T1000 (cell line): ENCODE data around the gene CTDSPL2.
"Not testable (repeated sequence)": the region's sequence is repeated elsewhere in the genome, so short reads cannot be mapped to it uniquely, and the experiment has no call there.

ENCODE experiments used
- DNase-seq: peaks from one replicate; lab custom pipeline; 2025; ENCODE audit warnings: mixed read lengths; lab: John Stamatoyannopoulos, UW

CTDSPL2 gene

GRCh38 chr15:44426975-44427755 is at the start of gene CTDSPL2:
TSS of gene CTDSPL2 (plus strand) at chr15:44427629. CDS start at chr15:44459015, 31,386 bp downstream.
- DNase-seq: peak; percentile 94

DNA sequence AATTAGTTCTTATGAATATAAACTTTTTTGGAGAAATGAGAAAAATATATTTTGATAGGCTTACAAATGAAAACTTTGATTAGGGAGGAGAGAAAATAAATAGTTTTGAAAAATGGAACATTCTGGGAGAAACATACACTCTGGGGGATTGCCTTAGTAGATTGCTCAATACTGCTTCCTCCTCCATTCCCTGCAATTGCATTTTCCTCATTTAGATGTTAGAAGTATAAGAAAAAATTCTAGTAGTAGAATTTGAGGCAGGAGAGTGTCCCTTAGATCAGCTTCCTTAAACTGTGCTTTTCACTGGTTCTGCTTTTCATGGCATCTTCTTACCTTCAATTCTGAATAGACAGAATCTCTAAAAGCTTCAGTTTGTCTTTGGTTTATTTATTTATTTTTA is 46.2 kb upstream of the CTDSPL2 start:
- DNase-seq: no peak

DNA sequence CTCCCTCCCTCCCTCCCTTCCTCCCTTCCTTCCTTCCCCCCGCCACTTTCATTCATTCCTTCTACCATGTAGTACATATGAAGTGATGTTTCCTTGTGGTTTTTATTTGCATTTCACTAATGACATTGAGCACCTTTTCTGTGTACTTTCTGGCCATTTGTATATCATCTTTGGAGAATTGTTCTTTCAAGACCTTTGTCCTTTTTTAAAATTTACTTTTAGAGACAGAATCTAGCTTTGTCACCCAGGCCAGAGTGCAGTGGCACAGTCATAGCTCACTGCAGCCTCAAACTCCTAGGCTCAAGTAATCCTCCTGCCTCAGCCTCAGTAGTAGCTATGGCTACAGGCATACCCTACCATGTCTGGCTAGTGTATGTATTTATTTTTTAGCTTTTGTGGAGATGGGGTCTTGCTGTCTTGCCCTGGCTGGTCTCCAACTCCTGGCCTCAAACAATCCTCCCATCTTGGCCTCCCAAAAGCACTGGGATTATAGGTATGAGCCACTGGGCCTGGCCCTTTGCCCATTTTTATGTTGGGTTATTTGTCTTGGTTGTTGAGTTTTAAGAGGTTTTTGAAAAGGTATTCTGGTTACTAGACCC is 42.0 kb upstream of the CTDSPL2 start:
- DNase-seq: no peak

- DNase-seq: no peak
Observed at GRCh38 chr15:44394062-44394461, 33.4 kb upstream of the CTDSPL2 start.

GRCh38 chr15:44394562-44394961 is 32.9 kb upstream of the CTDSPL2 start:
- no peak for DNase-seq

DNA sequence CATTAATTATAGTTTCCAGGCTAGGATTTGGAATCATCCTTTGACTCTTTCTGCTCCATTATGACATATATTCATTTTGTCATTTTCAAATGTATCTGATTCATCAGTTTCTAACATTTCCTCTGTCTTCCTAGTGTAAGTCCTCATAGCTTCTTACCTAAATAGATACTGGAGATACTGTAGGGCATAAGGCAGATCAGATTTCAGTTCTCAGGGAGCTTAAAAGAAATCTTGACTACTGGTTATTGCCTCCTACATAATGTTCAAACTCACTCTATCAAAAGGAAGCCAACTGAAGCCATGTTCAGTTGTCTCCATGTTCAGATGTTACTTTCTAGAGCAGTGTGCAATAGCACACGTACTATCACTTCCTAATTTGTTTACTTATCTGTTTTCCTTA is 29.6 kb upstream of the CTDSPL2 start:
- no peak for DNase-seq

- no peak for DNase-seq
Observed at GRCh38 chr15:44414001-44414400, 13.4 kb upstream of the CTDSPL2 start.

DNA sequence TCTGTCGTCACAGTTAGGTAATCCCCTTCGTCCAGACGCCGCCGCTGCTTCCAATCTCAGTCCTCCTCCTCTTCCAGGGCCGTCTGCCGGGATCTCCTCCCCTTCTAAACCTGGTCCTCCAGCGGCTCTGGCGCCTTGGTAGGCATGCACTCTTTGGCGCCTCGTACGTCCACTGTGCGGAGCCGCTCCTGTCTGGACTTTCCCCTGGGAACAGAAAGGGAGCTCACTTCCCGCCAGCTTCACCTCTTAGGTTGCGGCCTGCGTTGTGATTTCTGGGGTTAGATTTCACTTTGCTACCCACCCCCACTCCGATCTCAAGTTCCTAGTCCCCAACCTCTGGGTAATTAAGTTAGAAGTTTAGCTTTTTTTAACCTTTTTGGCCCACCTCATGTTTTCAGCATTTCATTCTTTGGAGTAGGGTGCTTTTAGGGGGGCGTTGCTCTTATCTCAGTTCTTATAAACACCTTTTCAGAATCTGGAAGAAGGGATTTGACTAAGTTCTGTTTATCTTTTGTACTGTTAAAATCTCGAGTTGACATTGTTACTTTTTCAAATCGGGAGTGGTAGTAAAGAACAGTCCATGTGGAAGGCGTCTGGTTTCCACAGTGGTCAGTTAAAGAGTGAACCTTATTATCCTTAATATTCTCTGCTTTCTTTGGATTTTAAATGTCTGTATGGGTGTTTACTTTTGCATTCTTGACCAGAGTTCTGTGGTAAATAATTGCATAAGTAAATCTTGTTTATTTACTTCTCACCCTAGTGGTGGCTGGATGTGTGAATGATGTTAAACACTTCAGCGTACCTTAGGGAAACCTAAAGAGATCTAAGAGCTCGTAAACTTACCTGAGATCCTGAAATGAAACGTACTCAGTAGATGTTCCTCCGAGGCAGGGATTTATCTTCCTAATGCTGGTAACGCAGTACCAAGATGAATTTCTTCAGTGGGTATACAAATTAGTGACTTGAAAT is 611 bp downstream of the CTDSPL2 start:
- no peak for DNase-seq

DNA sequence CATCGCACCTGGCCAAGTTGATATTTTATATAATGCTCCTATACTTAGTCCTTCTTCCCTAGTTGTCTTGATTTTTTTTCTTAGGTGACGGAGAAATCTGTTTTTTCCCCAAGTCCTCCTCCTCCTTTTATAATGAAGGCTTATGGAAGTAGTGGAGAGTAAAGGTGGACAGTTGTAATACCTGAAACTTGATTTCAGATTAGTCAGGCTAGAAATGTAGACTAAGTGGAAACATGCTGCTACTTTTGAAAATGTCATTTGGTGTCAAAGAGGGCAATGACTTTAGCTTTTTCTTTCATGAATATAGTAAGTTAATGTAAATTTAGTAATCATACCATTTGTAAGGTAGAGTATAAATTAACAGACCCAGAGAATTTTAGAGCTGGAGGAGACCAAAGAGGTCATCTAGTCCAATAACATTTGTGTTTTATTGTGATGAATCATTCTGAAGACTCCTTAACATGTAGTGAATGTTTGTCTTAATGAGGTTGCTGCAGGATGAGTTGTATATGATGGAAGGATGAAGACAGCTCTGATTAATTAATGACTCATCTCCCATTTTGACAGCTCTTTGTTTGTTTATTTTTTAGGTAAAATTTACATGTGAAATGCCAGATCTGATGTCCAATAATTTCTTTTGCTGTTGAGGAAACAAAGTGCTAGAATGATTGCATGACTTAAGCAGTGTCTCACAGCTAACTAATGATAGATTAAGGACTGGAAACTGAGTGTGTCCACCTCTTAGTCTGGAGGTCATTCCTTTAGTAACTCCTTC is 8.7 kb downstream of the CTDSPL2 start:
- no peak for DNase-seq

DNA sequence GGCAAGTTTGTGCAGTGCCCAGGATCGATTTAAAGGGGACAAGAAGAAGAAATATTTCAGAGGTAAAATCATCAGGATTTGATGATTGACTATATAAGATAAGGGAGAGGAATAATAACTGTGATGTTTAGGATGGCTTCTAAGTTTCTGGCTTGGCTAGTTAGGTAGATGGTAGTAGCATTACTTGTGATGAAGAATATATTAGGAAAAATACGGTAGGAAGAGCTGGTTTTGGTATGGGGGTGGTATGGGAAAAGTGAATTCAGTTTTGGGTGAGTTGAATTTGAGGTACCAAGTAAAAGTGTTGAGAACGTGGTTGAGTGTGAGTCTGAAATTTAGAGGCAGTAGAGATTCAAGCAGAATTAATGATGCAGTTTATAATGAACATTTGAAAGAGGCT is 11.0 kb downstream of the CTDSPL2 start:
- DNase-seq: no peak

DNA sequence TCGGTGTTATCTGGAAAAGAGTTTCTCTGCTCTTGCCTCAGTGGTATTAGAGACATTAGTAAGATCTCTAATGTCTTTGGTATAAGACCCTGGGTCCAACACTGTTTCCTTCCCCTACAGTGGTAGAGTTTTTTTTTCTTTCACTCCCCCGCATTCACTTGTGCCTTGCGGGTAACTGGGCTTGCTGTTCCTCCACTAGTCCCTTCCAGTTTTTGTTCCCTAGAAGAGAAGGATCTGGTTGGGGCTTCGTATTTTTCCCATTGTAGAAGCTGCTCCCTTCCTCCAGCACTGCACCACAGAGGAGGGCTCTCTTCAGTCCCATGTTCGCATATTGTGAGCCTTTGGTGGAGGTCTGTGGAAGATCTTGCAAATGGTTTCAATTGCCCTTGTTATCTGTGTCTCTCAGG is 13.7 kb downstream of the CTDSPL2 start:
- no peak for DNase-seq

DNA sequence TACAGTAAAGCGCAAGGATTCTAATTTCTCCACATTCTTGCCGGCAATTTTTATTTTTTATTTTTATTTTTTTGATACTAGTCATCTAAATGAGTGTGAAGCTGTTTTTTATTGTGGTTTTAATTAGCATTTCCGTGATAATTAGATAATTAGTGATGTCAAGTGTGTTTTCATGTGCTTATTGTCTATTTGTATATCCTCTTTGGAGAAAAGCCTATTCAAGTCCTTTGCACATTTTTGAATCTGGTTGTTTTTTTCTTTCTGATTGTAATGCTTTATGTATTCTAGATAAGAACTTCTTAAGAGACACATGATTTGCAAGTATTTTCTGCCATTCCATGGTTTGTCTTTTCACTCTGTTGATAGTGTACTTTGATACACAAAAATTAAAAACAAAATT is 16.1 kb downstream of the CTDSPL2 start:
- DNase-seq: no peak

DNA sequence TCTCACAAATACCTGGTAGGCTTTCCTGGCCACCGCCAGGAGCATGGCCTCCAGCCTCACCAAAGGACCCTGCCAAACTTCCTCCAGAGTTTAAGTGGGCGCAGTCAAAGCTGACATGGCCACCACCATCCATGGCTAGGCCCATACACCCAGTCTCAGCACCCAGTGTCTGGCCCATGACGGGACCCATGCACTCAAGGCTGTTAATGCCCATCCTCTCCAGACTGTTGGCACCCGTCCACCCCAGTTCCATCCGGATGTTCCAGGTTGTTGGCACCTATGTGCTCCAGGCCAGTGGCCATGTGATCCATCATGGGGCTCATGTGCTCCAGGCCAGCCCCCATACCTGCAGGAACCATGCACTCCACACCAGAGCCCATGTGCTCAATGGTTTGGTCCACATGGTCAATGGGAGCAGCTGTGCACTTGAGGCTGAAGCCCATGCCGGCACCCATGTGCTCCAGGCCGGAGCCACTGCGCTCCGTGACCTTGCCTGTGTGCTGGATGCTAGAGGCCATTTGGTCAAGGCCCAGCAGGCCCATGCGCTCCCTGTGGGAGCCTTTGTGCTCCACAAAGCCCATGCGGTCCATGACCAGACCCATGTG is 20.4 kb downstream of the CTDSPL2 start:
- no peak for DNase-seq

DNA sequence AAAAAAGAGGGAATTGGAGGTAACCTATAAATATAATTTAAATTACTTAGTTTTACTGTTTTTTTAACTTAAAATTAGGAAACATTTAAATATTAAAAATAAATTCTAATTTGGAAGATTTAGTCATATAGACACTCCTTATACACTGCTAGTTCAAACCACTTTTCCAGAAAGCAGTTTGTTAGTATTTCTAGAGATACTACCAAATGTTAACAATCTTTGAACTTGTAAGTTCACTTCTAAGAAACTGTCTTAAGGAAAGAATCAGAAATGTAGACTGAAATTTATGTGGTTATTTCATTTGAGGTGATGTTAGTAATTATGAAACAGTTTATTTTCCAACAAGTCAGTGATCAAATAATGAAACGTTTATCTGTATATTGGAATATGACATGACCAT is 22.7 kb downstream of the CTDSPL2 start:
- DNase-seq: no peak

DNA sequence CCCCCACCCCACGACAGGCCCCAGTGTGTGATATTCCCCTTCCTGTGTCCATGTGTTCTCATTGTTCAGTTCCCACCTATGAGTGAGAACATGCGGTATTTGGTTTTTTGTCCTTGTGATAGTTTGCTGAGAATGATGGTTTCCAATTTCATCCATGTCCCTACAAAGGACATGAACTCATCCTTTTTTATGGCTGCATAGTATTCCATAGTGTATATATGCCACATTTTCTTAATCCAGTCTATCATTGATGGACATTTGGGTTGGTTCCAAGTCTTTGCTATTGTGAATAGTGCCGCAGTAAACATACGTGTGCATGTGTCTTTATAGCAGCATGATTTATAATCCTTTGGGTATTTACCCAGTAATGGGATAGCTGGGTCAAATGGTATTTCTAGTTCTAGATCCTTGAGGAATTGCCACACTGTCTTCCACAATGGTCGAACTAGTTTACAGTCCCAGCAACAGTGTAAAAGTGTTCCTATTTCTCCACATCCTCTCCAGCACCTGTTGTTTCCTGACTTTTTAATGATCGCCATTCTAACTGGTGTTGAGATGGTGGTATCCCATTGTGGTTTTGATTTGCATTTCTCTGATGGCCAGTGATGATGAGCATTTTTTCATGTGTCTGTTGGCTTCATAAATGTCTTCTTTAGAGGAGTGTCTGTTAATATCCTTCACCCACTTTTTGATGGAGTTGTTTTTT is 26.3 kb downstream of the CTDSPL2 start:
- DNase-seq: not testable (repeated sequence)

GRCh38 chr15:44458429-44458828 is 31.0 kb downstream of the CTDSPL2 start:
- DNase-seq: no peak

- DNase-seq: no peak
Observed at GRCh38 chr15:44468709-44469385, 41.4 kb downstream of the CTDSPL2 start.

GRCh38 chr15:44471885-44472455 is 44.5 kb downstream of the CTDSPL2 start:
- no peak for DNase-seq

GRCh38 chr15:44479343-44479742 is 51.9 kb downstream of the CTDSPL2 start:
- no peak for DNase-seq

- DNase-seq: no peak
Observed at GRCh38 chr15:44482090-44482489, 54.7 kb downstream of the CTDSPL2 start.
